Thyroid gland (tissue), 4 donors: ENCODE measurements around the gene HSD17B14. TPM values are rescaled to one million over a fixed set of nuclear protein-coding genes. Genes with fewer than 3 reads are reported as not detected.
A peak's percentile ranks its signal among the peaks of the same experiment; 100 is the strongest.

ENCODE experiments used
- DNase-seq, 2 donors: peaks; one replicate each; pipeline ENCODE4 v3.0.0-alpha.2; 2019
- H3K27ac ChIP-seq, 3 donors: fragments of 200-600 bp; sonication (generic); 1 replicate in 2 of 3; 2 replicates in 1 of 3; pipeline ENCODE4 v1.5.1; 2016 to 2019; ENCODE audit warnings: mild to moderate bottlenecking in 1 of 3, moderate library complexity in 1 of 3
- H3K27me3 ChIP-seq: fragments of 200-600 bp; sonication (generic); one replicate; pipeline ENCODE4 v1.5.1; 2019
- H3K36me3 ChIP-seq, 2 donors: fragments of 200-600 bp; sonication (generic); one replicate each; pipeline ENCODE4 v1.5.1; 2016 to 2019
- H3K4me1 ChIP-seq, 2 donors: fragments of 200-600 bp; sonication (generic); one replicate each; pipeline ENCODE4 v1.5.1; 2017 to 2019
- H3K4me3 ChIP-seq, 3 donors: fragments of 200-600 bp; sonication (generic); replicated peaks in 1 of 3; 1 replicate in 2 of 3; 2 replicates in 1 of 3; pipeline ENCODE4 v1.5.1; 2016; ENCODE audit warnings: mild to moderate bottlenecking in 1 of 3
- H3K9me3 ChIP-seq: fragments of 200-600 bp; sonication (generic); one replicate; pipeline ENCODE4 v1.5.1; 2017
- POLR2A ChIP-seq, 2 donors: fragments of 450-650 bp; IDR thresholded peaks; one replicate each; pipeline ENCODE4 v1.6.1; 2017; ENCODE audit warnings: antibody characterized with exemption in 2 of 2, mild to moderate bottlenecking in 2 of 2, moderate library complexity in 1 of 2
- WGBS, 2 donors: methylation state at CpG; one replicate each; pipeline ENCODE4 v1.1.5; 2017; 5-methylcytosine and 5-hydroxymethylcytosine counted together
- intact Hi-C: fragments of 100-400 bp; cut with DNase I; formaldehyde crosslinking; loops from one replicate; pipeline ENCODE4 v1.15.1; 2023
- total RNA-seq, 4 donors: library from RNA; depleted of rRNA; stranded (reverse); fragments of >200 nt; gene quantifications; one replicate each; pipeline ENCODE4 v1.2.3, GENCODE V29; 2016
- TF ChIP-seq, protein P1 (sequence below), 6 experiments: fragments of 200-600 bp in 3 of 6; fragments of 450-650 bp in 3 of 6; sonication (generic) in 3 of 6; IDR thresholded peaks; one replicate each; pipeline ENCODE4 v1.5.1; 2016 to 2019; ENCODE audit warnings: antibody characterized with exemption in 6 of 6, mild to moderate bottlenecking in 2 of 6, inconsistent platforms in 1 of 6, moderate library complexity in 1 of 6

Gene HSD17B14
- total RNA-seq, 4 donors from 2014 or later = 11.9 to 46.8 (median 22.2) TPM

GRCh38 chr19:48784527-48784926, 51.8 kb downstream of the HSD17B14 start:
- H3K36me3 ChIP-seq = no peaks in the 10 kb centered on the region
- intact Hi-C loops = no loop called here
- H3K9me3 ChIP-seq = no peaks in the 10 kb centered on the region
- H3K4me3 ChIP-seq = no peak overlapping the region
- H3K4me1 ChIP-seq = peaks cover 0 to 19% of the 10 kb centered on the region in 2 donors
- no peak for DNase-seq
- no peaks in the 10 kb centered on the region for H3K27me3 ChIP-seq
- H3K27ac ChIP-seq = no peak overlapping the region
- WGBS, 2 donors = 33 to 38% methylated on average over 5 of the region's 5 CpGs
- TF ChIP-seq POLR2A (IDR thresholded peaks at IDR 0.05) = no peak
- TF ChIP-seq, protein P1, sequence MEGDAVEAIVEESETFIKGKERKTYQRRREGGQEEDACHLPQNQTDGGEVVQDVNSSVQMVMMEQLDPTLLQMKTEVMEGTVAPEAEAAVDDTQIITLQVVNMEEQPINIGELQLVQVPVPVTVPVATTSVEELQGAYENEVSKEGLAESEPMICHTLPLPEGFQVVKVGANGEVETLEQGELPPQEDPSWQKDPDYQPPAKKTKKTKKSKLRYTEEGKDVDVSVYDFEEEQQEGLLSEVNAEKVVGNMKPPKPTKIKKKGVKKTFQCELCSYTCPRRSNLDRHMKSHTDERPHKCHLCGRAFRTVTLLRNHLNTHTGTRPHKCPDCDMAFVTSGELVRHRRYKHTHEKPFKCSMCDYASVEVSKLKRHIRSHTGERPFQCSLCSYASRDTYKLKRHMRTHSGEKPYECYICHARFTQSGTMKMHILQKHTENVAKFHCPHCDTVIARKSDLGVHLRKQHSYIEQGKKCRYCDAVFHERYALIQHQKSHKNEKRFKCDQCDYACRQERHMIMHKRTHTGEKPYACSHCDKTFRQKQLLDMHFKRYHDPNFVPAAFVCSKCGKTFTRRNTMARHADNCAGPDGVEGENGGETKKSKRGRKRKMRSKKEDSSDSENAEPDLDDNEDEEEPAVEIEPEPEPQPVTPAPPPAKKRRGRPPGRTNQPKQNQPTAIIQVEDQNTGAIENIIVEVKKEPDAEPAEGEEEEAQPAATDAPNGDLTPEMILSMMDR (IDR thresholded peaks at IDR 0.05) = peak in 3 of 6 experiments; percentile 17 to 30 (median 22)

DNA sequence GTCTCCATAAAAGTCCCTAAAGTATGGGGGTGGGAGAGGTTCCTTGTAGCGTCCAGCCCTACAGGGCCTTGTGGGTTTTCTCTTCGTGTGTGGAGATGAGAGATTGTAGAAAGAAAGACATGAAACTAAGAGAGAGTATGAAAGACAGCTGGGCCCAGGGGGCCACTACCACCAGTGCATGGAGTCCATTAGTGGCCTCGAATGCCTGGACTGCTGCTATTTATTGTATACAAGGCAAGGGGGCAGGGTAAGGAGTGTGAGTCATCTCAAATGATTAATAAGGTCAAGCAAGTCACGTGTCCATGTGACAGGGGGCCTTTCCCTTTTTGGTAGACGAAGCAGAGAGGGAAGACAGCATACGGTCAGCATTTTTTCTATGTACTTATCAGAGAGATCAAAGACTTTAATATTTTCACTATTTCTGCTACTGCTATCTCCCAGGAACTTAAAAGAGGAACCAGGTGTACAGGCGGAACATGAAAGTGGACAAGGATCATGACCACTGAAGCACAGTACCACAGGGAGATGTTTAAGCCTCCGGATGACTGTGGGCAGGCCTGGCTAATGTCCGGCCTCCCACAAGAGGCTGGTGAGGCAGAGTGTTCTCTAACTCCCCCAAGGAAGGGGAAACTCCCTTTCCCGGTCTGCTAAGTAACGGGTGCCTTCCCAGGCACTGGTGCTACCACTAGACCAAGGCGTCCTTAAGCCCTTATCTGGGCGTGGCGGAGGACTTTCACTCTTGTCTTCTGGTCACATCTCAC, 55.5 kb downstream of the HSD17B14 start:
- intact Hi-C loops = no loop called here
- Histone ChIP-seq H3K9me3 (no peaks in the 10 kb centered on the region), H3K27me3 (no peaks in the 10 kb centered on the region), H3K4me1 (peaks cover 0 to 19% of the 10 kb centered on the region in 2 donors), H3K4me3 (no peak overlapping the region), H3K36me3 (no peaks in the 10 kb centered on the region), H3K27ac (peak overlapping the region; percentile 26 to 59 (median 56))
- TF ChIP-seq, protein P1 (IDR thresholded peaks at IDR 0.05) = no peak
- TF ChIP-seq POLR2A (IDR thresholded peaks at IDR 0.05) = no peak
- DNase-seq = peak; percentile 17 to 29
- 64 to 73% methylated on average over 14 of the region's 14 CpGs for WGBS, 2 donors

- H3K9me3 ChIP-seq = no peaks in the 10 kb centered on the region
- H3K27me3 ChIP-seq = no peaks in the 10 kb centered on the region
- TF ChIP-seq, protein P1 (IDR thresholded peaks at IDR 0.05) = no peak
- TF ChIP-seq POLR2A (IDR thresholded peaks at IDR 0.05) = no peak
- no peak overlapping the region for H3K27ac ChIP-seq
- no peak overlapping the region for H3K4me3 ChIP-seq
- no peak for DNase-seq
- peaks cover 0 to 19% of the 10 kb centered on the region in 2 donors for H3K4me1 ChIP-seq
- intact Hi-C loops = no loop called here
- WGBS, 2 donors = 66 to 73% methylated on average over 1 of the region's 1 CpG
- H3K36me3 ChIP-seq = no peaks in the 10 kb centered on the region
Measured at GRCh38 chr19:48779636-48780035, 56.7 kb downstream of the HSD17B14 start.

DNA sequence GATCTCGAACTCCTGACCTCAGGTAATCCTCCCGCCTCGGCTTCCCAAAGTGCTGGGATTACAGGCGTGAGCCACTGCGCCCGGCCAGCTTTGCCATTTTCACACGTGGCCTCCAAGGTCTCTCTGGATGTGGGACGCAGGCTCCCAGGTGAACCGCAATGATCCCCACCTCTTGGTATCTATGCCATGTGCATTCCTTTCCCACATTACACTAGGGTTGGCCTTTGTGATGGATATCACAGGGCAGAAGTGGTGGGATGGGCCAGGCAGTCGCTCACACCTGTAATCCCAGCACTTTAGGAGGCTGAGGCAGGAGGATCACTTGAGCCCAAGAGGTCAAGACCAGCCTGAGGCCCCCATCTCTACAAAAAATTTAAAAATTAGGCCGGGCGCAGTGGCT, 58.6 kb downstream of the HSD17B14 start:
- Histone ChIP-seq H3K4me3 (no peak overlapping the region), H3K27ac (no peak overlapping the region)

GRCh38 chr19:48777139-48777538, 59.2 kb downstream of the HSD17B14 start:
- no peak for DNase-seq
- Histone ChIP-seq H3K27me3 (no peaks in the 10 kb centered on the region), H3K36me3 (no peaks in the 10 kb centered on the region), H3K9me3 (no peaks in the 10 kb centered on the region), H3K4me1 (peaks cover 4 to 25% of the 10 kb centered on the region in 2 donors), H3K27ac (no peak overlapping the region), H3K4me3 (no peak overlapping the region)
- intact Hi-C loops = no loop called here
- WGBS, 2 donors = 89 to 97% methylated on average over 5 of the region's 5 CpGs
- TF ChIP-seq, protein P1 (IDR thresholded peaks at IDR 0.05) = no peak
- no peak for TF ChIP-seq POLR2A (IDR thresholded peaks at IDR 0.05)

More for the DNA sequence above, 58.6 kb downstream of the HSD17B14 start:
- H3K4me1 ChIP-seq = peaks cover 0 to 24% of the 10 kb centered on the region in 2 donors
- no peaks in the 10 kb centered on the region for H3K27me3 ChIP-seq
- no peaks in the 10 kb centered on the region for H3K9me3 ChIP-seq
- no peak for DNase-seq
- TF ChIP-seq POLR2A (IDR thresholded peaks at IDR 0.05) = no peak
- TF ChIP-seq, protein P1 (IDR thresholded peaks at IDR 0.05) = no peak
- intact Hi-C loops = no loop called here
- no peaks in the 10 kb centered on the region for H3K36me3 ChIP-seq
- 95 to 96% methylated on average over 12 of the region's 12 CpGs for WGBS, 2 donors
